Measurements from ENCODE around the gene CIPC.

CIPC gene

DNA sequence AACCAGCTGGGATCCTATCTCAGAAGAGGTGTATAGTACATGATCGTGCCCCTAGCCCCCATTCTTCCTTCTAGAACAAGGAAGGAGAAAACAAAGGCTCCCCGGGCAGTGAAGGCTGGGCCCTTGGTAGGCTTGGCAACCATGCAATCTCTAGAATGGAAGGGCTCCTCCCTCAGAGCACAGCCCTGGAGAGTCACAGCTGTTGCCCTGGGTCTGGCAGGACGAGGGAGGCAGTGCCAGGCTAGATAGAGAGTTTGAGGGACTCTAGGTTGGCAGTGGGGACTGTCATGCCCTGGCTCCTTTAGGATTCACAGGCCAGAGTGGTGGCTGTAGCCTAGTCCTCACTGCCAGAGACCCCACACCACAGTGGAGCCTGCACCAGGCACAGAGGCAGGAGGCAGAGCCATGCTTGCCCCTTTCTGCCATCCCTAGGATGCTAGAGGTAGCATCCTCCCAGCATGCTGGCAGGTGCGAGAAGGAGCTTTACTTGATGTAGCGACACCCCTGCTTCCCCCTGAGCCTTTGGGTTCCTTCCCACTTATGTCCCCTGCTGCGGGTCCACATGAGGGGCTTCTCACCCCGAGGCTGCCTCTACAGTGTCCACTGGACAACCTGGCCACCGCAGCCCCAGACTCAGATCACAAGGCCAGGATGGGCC lies 33.4 kb upstream of the CIPC start:
- Mint-ChIP-seq H3K4me3 (no peak overlapping the region), H3K36me3 (ENCODE audit: low read depth) (no peaks in the 10 kb centered on the region), H3K4me1 (ENCODE audit: low read depth) (peaks cover 2% of the 10 kb centered on the region), H3K9me3 (no peaks in the 10 kb centered on the region), H3K27ac (no peak overlapping the region), H3K27me3 (ENCODE audit: low read depth) (peaks cover 12% of the 10 kb centered on the region)

DNA sequence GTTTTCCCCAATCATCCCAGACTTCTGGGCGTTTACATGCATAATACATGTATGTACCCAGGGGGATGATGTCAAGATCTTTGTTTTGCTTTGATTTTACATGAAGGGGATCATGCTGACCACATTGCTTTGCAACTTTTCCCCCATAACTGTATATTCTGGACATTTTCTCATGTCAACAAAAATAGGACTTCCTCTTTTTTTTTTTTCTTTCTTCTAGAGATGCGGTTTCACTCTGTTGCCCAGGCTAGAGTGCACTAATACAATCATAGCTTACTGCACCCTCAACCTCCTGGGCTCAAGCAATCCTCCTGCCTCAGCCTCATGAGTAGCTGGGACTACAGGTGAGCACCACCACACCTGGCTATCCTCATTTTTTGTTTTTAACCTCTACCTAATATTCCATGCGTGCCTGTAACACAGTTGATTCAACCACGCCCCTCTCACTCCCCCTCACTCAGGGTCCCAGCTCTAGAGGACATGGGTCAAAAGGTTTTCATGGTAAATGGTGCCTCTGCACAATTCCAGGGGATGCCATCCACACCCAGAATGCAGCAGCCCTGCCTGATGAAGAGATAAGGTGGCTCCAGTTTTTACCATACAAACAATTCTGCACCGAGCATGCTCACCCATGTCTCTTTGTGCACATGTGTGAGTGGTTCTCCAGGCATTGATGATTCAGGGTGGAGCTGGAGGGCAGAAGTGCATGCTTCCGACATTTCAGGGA lies 32.0 kb upstream of the CIPC start:
- Mint-ChIP-seq H3K27ac (no peak overlapping the region), H3K27me3 (ENCODE audit: low read depth) (peaks cover 18% of the 10 kb centered on the region), H3K36me3 (ENCODE audit: low read depth) (no peaks in the 10 kb centered on the region), H3K4me3 (no peak overlapping the region), H3K9me3 (no peaks in the 10 kb centered on the region), H3K4me1 (ENCODE audit: low read depth) (peaks cover 2% of the 10 kb centered on the region)

DNA sequence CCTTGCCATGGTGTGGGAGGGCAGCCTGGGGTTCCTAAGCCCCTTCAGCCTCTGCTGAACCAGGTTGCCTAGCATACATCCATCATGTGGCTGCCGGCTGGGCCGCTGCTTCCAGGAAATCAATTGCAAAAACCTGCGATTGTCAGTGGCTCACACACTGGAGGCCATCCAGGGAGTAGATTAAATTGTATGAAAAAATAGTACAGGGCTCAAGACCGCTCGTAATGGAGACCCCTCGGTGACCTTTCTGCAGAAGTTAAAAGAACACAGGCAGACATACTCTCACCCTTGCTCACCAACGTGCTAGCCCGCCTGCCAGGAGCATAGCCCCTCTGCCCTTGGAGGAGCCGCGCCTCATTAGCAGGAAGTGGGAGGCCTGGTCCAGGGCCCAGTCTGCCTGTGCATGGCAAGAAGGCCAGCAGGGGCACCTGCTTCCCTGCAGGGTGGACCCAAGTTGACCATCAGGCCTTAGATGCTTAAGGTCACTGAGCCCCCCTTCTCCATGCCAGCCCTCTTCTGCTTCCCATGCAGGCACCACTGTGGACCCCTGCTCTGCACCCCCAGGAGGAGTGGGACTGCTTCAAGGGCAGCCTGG lies 31.4 kb upstream of the CIPC start:
- no peak overlapping the region for H3K4me3 Mint-ChIP-seq
- H3K4me1 Mint-ChIP-seq (ENCODE audit: low read depth): peaks cover 2% of the 10 kb centered on the region
- H3K27me3 Mint-ChIP-seq (ENCODE audit: low read depth): peaks cover 18% of the 10 kb centered on the region
- H3K9me3 Mint-ChIP-seq: no peaks in the 10 kb centered on the region
- H3K27ac Mint-ChIP-seq: no peak overlapping the region
- no peaks in the 10 kb centered on the region for H3K36me3 Mint-ChIP-seq (ENCODE audit: low read depth)

DNA sequence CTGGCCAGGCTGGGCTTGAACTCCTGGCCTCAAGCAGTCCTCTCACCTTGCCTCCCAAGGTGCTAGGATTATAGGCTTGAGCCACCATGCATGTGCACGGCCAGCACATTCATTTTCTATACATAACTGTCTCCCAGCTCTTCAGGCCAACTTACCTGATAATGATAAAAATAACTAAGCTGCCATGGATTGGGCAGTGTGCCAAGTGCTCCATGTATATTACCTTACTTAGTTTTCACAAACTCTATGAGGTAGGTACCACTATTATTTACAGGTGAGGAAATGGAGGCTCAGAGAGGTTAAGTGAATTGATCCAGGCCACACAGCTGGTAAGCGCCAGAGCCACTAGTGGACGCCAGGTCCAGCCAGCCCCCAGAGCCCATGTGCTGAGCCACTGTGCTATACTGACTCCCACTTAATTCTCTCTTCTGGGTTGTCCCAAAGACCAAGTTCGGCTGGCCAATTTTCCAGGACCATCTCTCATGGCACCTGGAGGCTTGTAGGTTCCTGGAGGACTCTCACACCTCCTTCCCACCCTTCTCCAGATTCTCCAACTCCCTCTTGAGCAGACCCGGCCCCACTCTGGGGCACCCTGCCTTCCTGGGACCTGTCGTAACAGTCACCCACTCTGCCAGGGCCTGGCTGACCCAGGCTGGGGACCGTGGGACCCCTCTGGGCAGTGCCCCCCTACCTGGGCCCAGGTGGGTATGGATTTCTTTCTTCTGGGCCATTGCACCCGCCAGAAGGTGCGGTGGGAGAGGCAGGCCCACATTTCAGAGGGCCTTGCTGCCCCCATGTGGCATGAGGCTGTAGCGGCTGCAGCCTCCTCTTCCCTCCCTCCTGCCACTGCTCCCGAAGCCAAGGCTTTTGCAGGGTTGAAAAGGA lies 30.2 kb upstream of the CIPC start:
- no peaks in the 10 kb centered on the region for H3K4me1 Mint-ChIP-seq (ENCODE audit: low read depth)
- no peaks in the 10 kb centered on the region for H3K9me3 Mint-ChIP-seq
- H3K27me3 Mint-ChIP-seq (ENCODE audit: low read depth): peaks cover 18% of the 10 kb centered on the region
- H3K4me3 Mint-ChIP-seq: no peak overlapping the region
- no peaks in the 10 kb centered on the region for H3K36me3 Mint-ChIP-seq (ENCODE audit: low read depth)
- no peak overlapping the region for H3K27ac Mint-ChIP-seq

DNA sequence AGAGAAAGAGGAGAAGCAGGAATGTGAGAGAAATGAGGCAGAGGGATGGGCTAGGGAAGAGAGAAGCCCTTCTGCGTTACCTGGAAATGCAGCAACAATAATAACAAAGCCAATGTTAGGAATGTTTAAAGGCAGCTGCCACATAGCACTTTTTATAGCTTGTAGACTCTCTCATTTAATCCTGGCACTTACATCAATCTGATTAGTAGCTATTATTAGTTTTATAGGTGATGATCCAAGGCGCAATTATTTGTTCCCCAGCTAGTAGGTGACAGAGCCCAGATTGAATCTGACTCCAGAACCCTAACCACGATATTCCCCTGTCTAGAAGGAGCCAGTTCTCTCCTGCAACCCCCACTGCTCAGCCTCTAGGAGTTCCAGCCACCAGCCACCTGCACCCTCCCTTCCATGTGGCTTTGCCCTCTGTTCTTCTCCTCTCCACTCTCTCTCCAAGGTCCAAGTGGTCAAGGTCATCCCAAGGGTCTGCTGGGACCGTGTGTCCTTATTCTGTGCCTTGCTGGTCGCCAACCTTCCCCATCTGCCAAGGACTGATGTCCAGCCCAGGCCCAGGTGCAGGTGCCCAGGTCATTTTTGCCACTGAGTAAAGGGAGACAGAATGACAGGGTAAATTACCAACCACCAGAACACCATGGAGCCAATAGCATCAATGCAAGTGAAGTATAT lies 29.4 kb upstream of the CIPC start:
- Mint-ChIP-seq H3K27me3 (ENCODE audit: low read depth) (peaks cover 18% of the 10 kb centered on the region), H3K27ac (no peak overlapping the region), H3K36me3 (ENCODE audit: low read depth) (no peaks in the 10 kb centered on the region), H3K4me3 (no peak overlapping the region), H3K9me3 (no peaks in the 10 kb centered on the region), H3K4me1 (ENCODE audit: low read depth) (no peaks in the 10 kb centered on the region)

DNA sequence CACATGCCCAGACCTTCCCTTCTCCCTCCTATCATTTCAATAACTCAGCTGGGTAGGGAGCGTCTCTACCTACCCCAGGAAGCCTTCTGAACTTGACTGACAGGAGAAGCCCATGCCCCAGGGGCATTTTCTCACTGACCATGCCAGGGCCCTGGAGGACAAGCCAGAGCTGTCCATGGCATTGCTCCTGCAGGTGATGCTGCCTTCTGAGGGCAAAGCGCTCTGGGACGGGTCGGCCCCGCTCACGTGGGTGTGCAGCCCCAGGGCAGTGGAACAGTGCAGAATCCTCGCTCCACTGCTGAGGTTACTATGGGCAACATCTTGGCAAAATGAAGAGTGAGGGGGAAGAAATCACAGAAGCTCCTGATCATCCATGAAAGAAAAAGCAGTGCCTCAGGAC lies 28.5 kb upstream of the CIPC start:
- H3K4me1 Mint-ChIP-seq (ENCODE audit: low read depth): no peaks in the 10 kb centered on the region
- no peak overlapping the region for H3K27ac Mint-ChIP-seq
- peaks cover 18% of the 10 kb centered on the region for H3K27me3 Mint-ChIP-seq (ENCODE audit: low read depth)
- no peaks in the 10 kb centered on the region for H3K9me3 Mint-ChIP-seq
- no peak overlapping the region for H3K4me3 Mint-ChIP-seq
- no peaks in the 10 kb centered on the region for H3K36me3 Mint-ChIP-seq (ENCODE audit: low read depth)

DNA sequence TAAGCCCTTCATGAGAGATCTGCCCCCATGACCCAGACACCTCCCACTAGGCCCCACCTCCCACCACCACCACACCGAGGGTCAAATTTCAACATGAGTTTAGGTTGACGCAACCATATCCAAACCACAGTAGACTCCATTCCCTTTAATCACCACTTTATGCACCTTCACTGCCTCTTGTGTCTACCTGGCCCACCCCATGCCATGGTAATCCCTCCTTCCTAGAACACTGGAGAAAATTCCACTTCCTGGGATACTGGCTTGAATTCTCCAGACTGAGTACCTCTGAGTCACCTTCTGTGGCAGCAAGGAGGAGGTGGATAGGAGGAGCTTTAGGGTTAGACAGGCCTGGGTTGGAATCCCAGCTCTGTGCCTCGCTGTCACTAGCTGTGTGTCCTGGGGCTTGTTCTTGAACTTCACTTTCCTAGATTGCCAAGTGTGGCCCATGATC lies 26.1 kb upstream of the CIPC start:
- H3K36me3 Mint-ChIP-seq (ENCODE audit: low read depth): no peaks in the 10 kb centered on the region

DNA sequence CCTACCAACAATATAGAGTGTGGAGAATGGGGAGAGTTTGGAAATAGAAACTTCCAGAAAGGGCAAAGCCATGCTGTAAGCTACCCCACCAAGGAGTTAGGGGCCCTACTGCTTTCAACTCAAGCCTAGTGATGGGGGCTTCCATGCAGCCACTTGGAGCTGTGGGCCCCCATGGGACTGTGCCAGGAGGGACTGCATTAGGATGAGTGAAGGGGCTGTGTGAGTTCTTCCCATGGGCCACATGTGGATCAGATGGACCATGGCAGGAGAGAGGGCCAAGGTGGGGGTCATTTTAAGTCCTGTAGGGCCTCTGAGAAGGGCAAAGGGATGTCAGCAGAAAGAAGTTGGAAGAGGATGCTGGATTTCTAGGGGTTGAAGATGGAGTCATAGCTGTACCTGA lies 23.1 kb upstream of the CIPC start:
- Mint-ChIP-seq H3K36me3 (ENCODE audit: low read depth) (no peaks in the 10 kb centered on the region), H3K9me3 (peaks cover 4% of the 10 kb centered on the region), H3K4me1 (ENCODE audit: low read depth) (no peaks in the 10 kb centered on the region), H3K4me3 (no peak overlapping the region), H3K27ac (no peak overlapping the region), H3K27me3 (ENCODE audit: low read depth) (peaks cover 3% of the 10 kb centered on the region)

More for the DNA sequence above, 26.1 kb upstream of the CIPC start:
- H3K4me3 Mint-ChIP-seq: no peak overlapping the region
- peaks cover 18% of the 10 kb centered on the region for H3K27me3 Mint-ChIP-seq (ENCODE audit: low read depth)
- no peak overlapping the region for H3K27ac Mint-ChIP-seq
- no peaks in the 10 kb centered on the region for H3K4me1 Mint-ChIP-seq (ENCODE audit: low read depth)
- H3K9me3 Mint-ChIP-seq: no peaks in the 10 kb centered on the region

DNA sequence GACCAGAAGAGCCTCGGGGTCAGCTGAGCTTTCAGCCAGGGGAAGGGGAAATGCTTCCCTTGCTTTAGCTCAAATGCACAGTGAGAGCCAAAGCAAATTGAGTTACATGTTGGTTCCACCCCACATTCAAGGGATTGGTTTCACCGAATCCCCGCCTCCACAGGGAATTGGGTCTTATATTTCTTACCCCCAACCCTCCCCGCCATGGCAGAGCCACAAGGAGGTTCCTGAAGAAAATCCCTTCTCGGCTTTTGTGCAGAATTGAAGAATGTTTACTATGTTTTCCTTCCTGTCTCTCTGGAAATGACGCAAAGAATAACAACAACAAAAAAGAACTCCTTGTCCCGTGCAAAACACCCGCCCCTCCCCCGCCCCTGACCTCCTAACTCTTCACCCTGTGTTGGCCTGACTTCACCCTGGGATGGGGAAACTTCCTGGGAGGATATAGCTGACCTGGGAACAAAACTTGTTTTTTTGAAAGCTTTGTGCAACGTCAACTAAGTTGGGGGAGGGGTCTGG lies 21.9 kb upstream of the CIPC start:
- H3K27ac Mint-ChIP-seq: no peak overlapping the region
- H3K36me3 Mint-ChIP-seq (ENCODE audit: low read depth): no peaks in the 10 kb centered on the region
- no peak overlapping the region for H3K4me3 Mint-ChIP-seq
- peaks cover 7% of the 10 kb centered on the region for H3K9me3 Mint-ChIP-seq
- no peaks in the 10 kb centered on the region for H3K4me1 Mint-ChIP-seq (ENCODE audit: low read depth)
- H3K27me3 Mint-ChIP-seq (ENCODE audit: low read depth): no peaks in the 10 kb centered on the region

DNA sequence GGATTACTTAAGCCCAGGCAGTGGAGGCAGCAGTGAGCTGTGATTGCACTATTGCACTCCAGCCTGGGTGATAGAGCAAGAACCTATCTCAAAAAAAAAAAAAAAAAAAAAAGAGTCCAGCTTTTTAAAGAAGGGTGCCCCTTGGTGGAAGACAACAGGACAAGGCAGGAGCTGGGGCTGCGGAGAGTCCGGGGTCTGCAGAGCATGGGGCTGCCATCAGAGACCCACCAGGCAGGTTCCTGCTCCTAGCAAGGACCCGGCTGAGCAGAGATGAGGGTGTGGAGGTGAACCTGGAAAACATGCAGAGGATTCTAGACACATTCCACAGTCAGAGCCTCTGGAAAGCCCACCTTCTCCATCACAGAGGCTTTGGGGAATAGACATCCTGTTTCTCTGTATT lies 21.0 kb upstream of the CIPC start:
- Mint-ChIP-seq H3K4me3 (no peak overlapping the region), H3K9me3 (peaks cover 7% of the 10 kb centered on the region), H3K36me3 (ENCODE audit: low read depth) (no peaks in the 10 kb centered on the region), H3K27me3 (ENCODE audit: low read depth) (peaks cover 2% of the 10 kb centered on the region), H3K4me1 (ENCODE audit: low read depth) (no peaks in the 10 kb centered on the region), H3K27ac (no peak overlapping the region)

DNA sequence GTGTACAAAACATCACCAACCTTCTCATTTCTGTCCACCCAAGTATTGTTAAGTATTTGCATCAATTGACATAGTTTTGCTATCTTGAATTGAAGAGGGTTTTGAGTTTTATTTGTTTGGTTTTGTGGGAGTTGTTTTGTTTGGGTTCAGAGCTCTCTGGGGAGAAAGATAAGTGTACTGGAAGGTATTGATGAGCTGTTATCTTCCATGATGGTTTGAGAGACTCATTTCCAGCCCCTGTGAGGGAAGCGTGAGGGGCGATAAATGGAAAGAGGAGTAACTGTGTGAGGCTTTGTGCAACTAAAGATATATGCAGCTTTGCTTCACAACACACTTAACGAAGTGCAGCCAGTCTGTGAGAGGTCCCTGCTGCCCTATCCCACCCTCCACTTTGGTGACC lies 15.7 kb upstream of the CIPC start:
- H3K27me3 Mint-ChIP-seq (ENCODE audit: low read depth): peaks cover 15% of the 10 kb centered on the region
- H3K36me3 Mint-ChIP-seq (ENCODE audit: low read depth): no peaks in the 10 kb centered on the region
- H3K4me3 Mint-ChIP-seq: no peak overlapping the region
- H3K27ac Mint-ChIP-seq: no peak overlapping the region
- peaks cover 4% of the 10 kb centered on the region for H3K4me1 Mint-ChIP-seq (ENCODE audit: low read depth)
- peaks cover 7% of the 10 kb centered on the region for H3K9me3 Mint-ChIP-seq

DNA sequence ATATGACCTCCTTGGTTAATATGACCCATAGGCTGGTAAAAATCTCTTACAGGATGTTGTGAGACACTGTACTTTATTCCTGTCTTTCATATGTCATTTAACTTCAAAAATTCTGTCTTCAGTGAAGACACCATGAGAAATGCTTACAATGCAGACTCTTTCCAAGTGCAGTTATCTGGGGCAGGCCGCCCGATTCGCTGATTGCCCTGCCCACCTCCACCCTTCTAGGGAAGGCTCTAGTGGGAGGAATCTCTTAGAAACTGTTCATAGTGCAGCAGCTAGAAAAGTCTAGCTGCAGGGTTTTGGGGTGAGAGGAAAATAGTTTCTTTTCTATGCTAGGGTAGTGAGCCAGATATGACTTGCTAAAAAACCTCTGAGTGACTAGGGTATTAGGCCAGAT lies 15.0 kb upstream of the CIPC start:
- H3K9me3 Mint-ChIP-seq: peaks cover 7% of the 10 kb centered on the region
- H3K4me3 Mint-ChIP-seq: no peak overlapping the region
- H3K27ac Mint-ChIP-seq: no peak overlapping the region
- peaks cover 7% of the 10 kb centered on the region for H3K4me1 Mint-ChIP-seq (ENCODE audit: low read depth)
- H3K36me3 Mint-ChIP-seq (ENCODE audit: low read depth): no peaks in the 10 kb centered on the region
- peaks cover 20% of the 10 kb centered on the region for H3K27me3 Mint-ChIP-seq (ENCODE audit: low read depth)

DNA sequence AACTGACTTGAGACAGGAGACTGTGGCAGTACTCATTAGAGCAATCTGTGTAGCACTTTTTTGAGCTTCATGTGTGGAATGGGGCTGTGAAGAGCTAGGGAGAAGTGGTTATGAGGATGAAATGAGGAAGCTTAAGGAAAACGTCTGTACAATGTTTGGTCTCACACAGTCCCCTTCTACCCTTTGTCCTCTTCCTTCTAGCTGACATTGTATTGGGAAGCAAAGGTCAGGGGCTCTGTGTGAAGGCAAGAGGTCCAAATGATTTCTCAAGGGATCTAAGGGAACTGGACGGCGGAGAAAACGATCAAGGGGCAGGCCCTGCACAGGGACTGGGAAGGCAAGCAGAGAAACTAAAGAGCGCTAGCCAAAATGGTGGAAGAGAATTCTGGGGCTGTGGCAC lies 13.1 kb upstream of the CIPC start:
- Mint-ChIP-seq H3K9me3 (peaks cover 3% of the 10 kb centered on the region), H3K36me3 (ENCODE audit: low read depth) (no peaks in the 10 kb centered on the region), H3K27ac (no peak overlapping the region), H3K4me1 (ENCODE audit: low read depth) (peaks cover 11% of the 10 kb centered on the region), H3K4me3 (no peak overlapping the region), H3K27me3 (ENCODE audit: low read depth) (peaks cover 27% of the 10 kb centered on the region)

DNA sequence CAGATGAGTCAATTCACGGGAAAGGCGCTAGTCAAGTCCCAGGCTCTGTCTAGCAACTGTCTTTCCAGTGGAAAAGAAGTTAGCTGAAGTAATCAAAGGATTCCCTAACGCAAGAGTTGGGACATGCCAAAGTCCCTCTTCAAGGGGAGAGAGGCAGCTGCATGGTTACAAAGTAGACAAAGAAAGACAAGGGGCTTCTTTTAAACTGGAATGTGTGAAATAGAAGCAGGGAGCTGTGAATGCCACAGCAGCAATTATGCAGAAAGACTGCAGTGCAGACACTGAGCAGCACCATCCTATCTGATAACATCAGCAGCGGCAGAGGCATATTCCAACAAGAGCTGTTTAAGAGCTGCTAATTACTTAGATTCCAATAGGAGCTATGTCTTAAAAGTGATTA lies 12.5 kb upstream of the CIPC start:
- Mint-ChIP-seq H3K4me1 (ENCODE audit: low read depth) (peaks cover 11% of the 10 kb centered on the region), H3K27me3 (ENCODE audit: low read depth) (peaks cover 27% of the 10 kb centered on the region), H3K9me3 (peaks cover under 1% of the 10 kb centered on the region), H3K36me3 (ENCODE audit: low read depth) (no peaks in the 10 kb centered on the region), H3K4me3 (no peak overlapping the region), H3K27ac (no peak overlapping the region)
